ENCODE measurements around the gene MRPL11. TPM values are rescaled to one million over a fixed set of nuclear protein-coding genes. Genes with fewer than 3 reads are reported as not detected.
A peak's percentile ranks its signal among the peaks of the same experiment; 100 is the strongest.

MRPL11 gene
- total and polyA plus RNA-seq, 2 of the 13 experiments (the other 11 are each of a cell fraction or from before 2014, with no cell fraction given) = 72.9 to 176 TPM

- TF ChIP-seq, protein P1, sequence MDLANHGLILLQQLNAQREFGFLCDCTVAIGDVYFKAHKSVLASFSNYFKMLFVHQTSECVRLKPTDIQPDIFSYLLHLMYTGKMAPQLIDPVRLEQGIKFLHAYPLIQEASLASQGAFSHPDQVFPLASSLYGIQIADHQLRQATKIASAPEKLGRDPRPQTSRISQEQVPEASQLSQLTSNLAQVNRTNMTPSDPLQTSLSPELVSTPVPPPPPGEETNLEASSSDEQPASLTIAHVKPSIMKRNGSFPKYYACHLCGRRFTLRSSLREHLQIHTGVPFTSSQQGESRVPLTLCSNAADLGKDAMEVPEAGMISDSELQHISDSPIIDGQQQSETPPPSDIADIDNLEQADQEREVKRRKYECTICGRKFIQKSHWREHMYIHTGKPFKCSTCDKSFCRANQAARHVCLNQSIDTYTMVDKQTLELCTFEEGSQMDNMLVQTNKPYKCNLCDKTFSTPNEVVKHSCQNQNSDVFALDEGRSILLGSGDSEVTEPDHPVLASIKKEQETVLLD (CRISPR knock-in tag; IDR thresholded peaks at IDR 0.05; ENCODE audit: low read depth) = peak; percentile 53
- TF ChIP-seq SMYD3 (CRISPR knock-in tag; IDR thresholded peaks at IDR 0.05) (peak; percentile 68; the same call in 1 of the 2 replicates), GPN1 (CRISPR knock-in tag; IDR thresholded peaks at IDR 0.05; ENCODE audit: borderline replicate concordance) (no peak), NR0B2 (CRISPR knock-in tag; IDR thresholded peaks at IDR 0.05) (peak; percentile 85; the same call in 1 of the 2 replicates), CCDC6 (CRISPR knock-in tag; IDR thresholded peaks at IDR 0.05) (peak; percentile 98), RFXANK (CRISPR knock-in tag; IDR thresholded peaks at IDR 0.05) (peak; percentile 55; the same call in 1 of the 2 replicates), FLYWCH1 (CRISPR knock-in tag; IDR thresholded peaks at IDR 0.05) (no peak), ZNF790 (CRISPR knock-in tag; IDR thresholded peaks at IDR 0.05; ENCODE audit: borderline replicate concordance) (no peak), ZC3H13 (CRISPR knock-in tag; IDR thresholded peaks at IDR 0.05) (peak; percentile 81; the same call in 1 of the 2 replicates), ZNF383 (CRISPR knock-in tag; IDR thresholded peaks at IDR 0.05; ENCODE audit: borderline replicate concordance) (no peak), MTF1 (CRISPR knock-in tag; IDR thresholded peaks at IDR 0.05) (no peak), SMARCC2 (IDR thresholded peaks at IDR 0.05) (no peak), MEIS1 (CRISPR knock-in tag; IDR thresholded peaks at IDR 0.05; ENCODE audit: borderline replicate concordance) (peak; percentile 74; the same call in 1 of the 2 replicates), XBP1 (CRISPR knock-in tag; IDR thresholded peaks at IDR 0.05) (no peak; the same call in 1 of the 2 replicates), TERF1 (CRISPR knock-in tag; IDR thresholded peaks at IDR 0.05) (no peak), HDAC2 (CRISPR knock-in tag; IDR thresholded peaks at IDR 0.05) (peak; percentile 38), MYC (CRISPR knock-in tag; IDR thresholded peaks at IDR 0.05; ENCODE audit: borderline replicate concordance) (peak; percentile 91)
- TF ChIP-seq, protein P2, sequence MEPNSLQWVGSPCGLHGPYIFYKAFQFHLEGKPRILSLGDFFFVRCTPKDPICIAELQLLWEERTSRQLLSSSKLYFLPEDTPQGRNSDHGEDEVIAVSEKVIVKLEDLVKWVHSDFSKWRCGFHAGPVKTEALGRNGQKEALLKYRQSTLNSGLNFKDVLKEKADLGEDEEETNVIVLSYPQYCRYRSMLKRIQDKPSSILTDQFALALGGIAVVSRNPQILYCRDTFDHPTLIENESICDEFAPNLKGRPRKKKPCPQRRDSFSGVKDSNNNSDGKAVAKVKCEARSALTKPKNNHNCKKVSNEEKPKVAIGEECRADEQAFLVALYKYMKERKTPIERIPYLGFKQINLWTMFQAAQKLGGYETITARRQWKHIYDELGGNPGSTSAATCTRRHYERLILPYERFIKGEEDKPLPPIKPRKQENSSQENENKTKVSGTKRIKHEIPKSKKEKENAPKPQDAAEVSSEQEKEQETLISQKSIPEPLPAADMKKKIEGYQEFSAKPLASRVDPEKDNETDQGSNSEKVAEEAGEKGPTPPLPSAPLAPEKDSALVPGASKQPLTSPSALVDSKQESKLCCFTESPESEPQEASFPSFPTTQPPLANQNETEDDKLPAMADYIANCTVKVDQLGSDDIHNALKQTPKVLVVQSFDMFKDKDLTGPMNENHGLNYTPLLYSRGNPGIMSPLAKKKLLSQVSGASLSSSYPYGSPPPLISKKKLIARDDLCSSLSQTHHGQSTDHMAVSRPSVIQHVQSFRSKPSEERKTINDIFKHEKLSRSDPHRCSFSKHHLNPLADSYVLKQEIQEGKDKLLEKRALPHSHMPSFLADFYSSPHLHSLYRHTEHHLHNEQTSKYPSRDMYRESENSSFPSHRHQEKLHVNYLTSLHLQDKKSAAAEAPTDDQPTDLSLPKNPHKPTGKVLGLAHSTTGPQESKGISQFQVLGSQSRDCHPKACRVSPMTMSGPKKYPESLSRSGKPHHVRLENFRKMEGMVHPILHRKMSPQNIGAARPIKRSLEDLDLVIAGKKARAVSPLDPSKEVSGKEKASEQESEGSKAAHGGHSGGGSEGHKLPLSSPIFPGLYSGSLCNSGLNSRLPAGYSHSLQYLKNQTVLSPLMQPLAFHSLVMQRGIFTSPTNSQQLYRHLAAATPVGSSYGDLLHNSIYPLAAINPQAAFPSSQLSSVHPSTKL (CRISPR knock-in tag; IDR thresholded peaks at IDR 0.05) = no peak; the same call in 1 of the 2 replicates
- TF ChIP-seq, protein P3, sequence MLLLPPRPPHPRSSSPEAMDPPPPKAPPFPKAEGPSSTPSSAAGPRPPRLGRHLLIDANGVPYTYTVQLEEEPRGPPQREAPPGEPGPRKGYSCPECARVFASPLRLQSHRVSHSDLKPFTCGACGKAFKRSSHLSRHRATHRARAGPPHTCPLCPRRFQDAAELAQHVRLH (CRISPR knock-in tag; IDR thresholded peaks at IDR 0.05; ENCODE audit: borderline replicate concordance, low read depth) = no peak; the same call in 1 of the 2 replicates
- TF ChIP-seq, protein P4, sequence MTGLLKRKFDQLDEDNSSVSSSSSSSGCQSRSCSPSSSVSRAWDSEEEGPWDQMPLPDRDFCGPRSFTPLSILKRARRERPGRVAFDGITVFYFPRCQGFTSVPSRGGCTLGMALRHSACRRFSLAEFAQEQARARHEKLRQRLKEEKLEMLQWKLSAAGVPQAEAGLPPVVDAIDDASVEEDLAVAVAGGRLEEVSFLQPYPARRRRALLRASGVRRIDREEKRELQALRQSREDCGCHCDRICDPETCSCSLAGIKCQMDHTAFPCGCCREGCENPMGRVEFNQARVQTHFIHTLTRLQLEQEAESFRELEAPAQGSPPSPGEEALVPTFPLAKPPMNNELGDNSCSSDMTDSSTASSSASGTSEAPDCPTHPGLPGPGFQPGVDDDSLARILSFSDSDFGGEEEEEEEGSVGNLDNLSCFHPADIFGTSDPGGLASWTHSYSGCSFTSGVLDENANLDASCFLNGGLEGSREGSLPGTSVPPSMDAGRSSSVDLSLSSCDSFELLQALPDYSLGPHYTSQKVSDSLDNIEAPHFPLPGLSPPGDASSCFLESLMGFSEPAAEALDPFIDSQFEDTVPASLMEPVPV (CRISPR knock-in tag; IDR thresholded peaks at IDR 0.05) = peak; percentile 81; the same call in 1 of the 2 replicates
Measured at GRCh38 chr11:66480117-66480938, 41.7 kb upstream of the MRPL11 start, which contains the start of gene DPP3 (continued).

Measured in HepG2 (cell line).